Endometrial microvascular endothelial cells (primary cell): ENCODE measurements around the gene DTX1. TPM values are rescaled to one million over a fixed set of nuclear protein-coding genes. Genes with fewer than 3 reads are reported as not detected.
"Not testable (repeated sequence)": the region's sequence is repeated elsewhere in the genome, so short reads cannot be mapped to it uniquely, and the experiment has no call there.

Experiments used
- in situ Hi-C: cut with HindIII; loops from 2 replicates; pipeline ENCODE4 v1.10.0; 2017; ENCODE audit warnings: low sequenced_read_pairs, low pct_unique_long_range_greater_than_20kb; ENCODE audit errors: inconsistent ontology term
- total RNA-seq: library from RNA; depleted of rRNA; stranded (reverse); fragments of >200 nt; gene quantifications from one replicate; pipeline ENCODE4 v1.2.3, GENCODE V29; 2015; ENCODE audit errors: inconsistent ontology term

DTX1 gene
- total RNA-seq, 1 donor from 2014 or later: not detected

DNA sequence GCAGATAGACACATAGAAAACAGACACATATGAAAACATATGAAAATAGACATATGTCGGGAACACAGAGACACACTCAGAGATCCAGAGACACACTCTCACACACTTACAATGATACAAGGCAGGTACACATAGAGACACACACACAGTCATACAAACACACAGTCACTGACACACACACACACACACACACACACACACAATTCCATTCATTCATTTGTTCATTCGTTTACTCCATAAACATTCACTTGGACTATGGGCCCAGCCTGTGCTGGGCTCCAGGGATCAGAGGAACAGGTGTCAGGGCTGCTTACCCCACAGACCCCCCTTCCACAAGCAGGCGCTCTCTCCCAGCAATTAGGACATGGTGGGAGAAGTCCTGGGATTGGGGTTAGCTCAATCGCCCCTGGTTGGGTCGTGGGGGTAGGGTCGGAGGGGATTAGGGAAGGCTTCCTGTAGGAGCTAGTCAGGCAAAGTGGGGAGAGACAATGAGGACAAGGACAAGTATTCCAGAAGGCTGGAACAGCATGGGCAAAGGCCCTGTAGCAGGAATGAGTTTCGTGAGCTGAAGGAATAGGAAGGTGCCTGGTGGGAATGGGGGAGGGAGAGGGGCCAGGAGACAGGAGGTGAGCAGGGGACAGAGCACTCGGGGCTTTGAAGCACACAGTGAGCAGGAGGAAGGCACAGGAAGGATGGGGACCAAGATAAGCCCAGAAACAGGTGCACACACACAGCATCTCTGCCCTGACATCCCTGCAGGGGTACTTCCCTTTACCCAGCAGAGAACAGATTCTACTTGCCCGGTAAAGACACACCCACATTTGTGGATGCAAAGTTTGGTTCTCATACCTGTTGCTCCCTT lies 72.5 kb downstream of the DTX1 start:
- in situ Hi-C loops: no loop called here

DNA sequence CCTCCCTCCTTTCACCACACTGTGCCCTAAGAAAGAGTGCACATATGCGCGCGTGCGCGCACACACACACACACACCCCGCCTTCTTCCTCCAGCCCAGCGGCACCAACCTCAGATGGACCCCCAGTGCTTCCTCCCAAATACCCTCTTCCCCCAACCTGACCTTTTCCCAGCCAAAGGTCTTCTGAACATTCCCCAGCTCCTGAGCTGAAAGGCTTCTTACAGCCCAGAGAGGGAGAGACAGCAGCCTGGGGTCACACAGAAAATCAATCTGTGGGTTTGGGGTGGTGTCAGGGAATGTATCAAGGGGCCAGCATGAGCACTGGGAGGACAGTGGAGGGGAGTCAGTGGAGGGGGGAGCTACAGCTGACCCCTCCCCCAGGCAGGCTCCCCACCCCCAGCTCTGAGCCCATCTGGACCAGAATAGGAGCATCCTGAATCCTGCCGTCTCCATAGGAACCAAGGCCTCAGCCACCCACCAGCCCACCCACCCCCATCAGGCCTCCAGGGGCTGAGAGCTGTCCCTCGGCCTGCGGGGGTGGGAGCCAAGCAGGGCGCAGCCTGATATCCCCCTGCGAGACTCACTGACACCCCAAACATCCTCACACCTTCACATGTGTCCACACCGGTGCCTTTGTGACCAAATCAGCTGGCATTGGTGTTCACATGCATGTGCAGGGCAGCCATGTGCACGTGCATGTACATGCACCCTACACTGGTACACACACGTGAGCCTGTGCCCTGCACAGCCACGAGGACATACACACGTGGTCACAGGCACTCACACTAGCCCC lies 73.3 kb downstream of the DTX1 start:
- in situ Hi-C loops: no loop called here

- in situ Hi-C loops: no loop called here
Measured at GRCh38 chr12:113130457-113131135, 74.1 kb downstream of the DTX1 start.

GRCh38 chr12:113131556-113131955 lies 75.0 kb downstream of the DTX1 start:
- in situ Hi-C loops: no loop called here

- in situ Hi-C loops: no loop called here
Measured at GRCh38 chr12:113133036-113133435, 76.5 kb downstream of the DTX1 start.

DNA sequence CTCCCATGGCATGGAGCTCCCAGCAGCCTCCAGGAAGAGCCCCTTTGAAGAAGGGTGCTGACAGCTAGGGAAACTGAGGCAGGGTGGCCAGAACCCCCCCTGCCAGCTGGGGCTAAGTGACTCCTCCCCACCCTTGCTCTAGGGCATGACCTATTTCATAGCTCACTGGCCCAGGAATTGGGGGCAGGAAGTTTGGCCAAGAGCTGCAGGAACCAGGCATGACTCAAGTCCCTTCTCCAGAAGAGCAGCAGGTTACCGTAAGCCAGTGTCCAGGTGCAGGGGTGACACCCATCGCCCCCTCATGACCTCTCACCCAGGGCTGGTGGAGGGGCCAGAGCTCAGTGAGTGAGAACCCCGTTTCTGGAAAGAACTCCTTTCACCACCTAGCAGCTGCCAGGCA lies 77.1 kb downstream of the DTX1 start:
- in situ Hi-C loops: no loop called here

DNA sequence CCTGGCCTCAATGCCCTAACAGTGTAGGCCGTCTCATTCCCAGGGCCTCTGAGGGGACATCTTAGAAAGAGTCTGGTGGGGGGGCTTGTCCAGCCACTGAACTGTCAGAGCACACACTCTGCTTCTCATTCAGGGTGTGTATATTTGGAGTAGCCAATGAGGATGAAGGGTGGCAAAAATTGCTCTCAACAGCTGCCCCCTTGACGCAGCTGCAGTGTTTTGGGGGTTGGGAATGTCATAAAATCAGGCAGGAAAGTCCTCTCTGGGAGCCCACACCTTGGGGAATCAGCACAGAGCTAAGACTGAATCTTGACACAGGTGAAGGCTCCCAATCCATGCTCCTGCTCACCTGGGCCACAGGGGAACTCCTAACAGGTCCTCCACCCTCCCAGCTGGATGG lies 77.5 kb downstream of the DTX1 start:
- in situ Hi-C loops: no loop called here

- in situ Hi-C loops: no loop called here
Measured at GRCh38 chr12:113134521-113134951, 78.0 kb downstream of the DTX1 start.

GRCh38 chr12:113135178-113136127 lies 78.9 kb downstream of the DTX1 start, which contains the start of gene RASAL1:
RASAL1 (minus strand) TSS chr12:113135761; CDS start chr12:113135462, 299 bp downstream.
- in situ Hi-C loops: no loop called here

- in situ Hi-C loops: no loop called here
Measured at GRCh38 chr12:113136128-113136989, 79.8 kb downstream of the DTX1 start.

- in situ Hi-C loops: no loop called here
Measured at GRCh38 chr12:113136990-113137511, 80.5 kb downstream of the DTX1 start.

DNA sequence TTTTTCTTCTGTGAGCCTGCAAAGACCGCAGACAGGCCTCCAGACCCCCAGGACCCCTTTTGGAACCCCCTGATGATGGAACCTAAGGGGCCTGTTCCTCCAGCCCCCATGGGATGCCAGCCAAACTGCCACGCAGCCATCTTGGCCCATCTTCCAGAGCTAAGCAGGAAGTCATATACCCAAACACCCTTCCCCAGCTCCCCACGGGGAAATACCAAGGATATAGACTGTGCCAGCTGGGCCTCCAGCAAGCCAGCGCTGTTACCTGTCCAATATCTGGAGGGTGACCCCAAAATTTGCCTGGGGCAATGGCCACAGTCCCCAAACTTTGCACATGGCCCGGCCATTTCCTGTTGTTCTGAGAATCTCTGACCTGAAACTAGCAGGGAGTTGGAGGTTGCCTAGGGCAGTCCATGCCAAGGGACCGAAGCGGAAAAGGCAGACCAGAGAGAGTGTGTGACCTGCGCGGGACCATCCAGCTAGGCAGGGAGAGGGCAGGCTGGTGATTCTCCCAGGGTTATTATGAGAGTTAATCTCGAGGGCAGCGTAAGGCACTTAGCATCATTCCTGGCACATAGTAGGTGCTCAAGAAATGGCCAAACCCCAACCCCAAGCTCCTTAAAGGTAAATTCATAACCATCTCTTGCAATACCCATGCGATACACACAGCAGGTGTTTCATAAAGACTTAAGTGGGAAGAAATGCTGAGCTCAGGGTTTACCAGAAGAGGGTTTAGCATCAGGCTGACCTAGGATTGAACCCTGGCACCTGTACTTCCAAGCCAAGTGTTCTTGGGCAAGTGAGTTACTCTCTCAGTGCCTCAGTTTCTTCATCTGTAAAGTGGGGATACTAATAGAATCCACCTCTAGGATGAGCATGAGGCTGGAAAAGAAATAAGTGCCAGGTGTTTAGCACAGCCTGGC lies 81.6 kb downstream of the DTX1 start:
- in situ Hi-C loops: no loop called here

GRCh38 chr12:113138826-113139225 lies 82.3 kb downstream of the DTX1 start:
- in situ Hi-C loops: no loop called here

DNA sequence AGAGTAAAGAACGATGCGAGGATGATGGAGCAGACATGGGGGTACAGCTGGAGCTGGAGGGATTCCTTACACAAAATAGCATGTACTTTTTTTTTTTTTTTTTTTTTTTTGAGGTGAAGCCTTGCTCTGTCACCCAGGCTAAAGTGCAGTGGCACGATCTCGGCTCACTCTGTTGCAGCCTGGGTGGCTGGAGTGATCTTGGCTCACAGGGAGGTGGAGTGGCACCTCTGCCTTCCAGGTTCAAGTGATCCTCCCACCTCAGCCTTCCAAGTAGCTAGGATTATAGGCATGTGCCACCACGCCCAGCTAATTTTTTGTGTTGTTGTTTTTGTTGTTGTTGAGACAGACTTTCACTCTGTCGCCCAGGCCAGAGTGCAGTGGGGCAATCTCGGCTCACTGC lies 84.2 kb downstream of the DTX1 start:
- in situ Hi-C loops: no loop called here

- in situ Hi-C loops: not testable (repeated sequence)
Measured at GRCh38 chr12:113141716-113142115, 85.2 kb downstream of the DTX1 start.

- in situ Hi-C loops: no loop called here
Measured at GRCh38 chr12:113142173-113142885, 85.8 kb downstream of the DTX1 start.
